Activated B cell treated with CpG ODN at 0.5 μM for 24 hours (primary cell): Measurements from ENCODE around the gene CTNNA2. TPM values are rescaled to one million over a fixed set of nuclear protein-coding genes. Genes with fewer than 3 reads are reported as not detected.

Experiments used
- ATAC-seq: fragments of 200-7000 bp; cut with Tn5 transposase; one replicate; pipeline ENCODE4 v1.10.0; 2021; ENCODE audit warnings: low read depth, mild to moderate bottlenecking, moderate library complexity
- CTCF ChIA-PET: fragments of 350-600 bp; sonication (Branson Sonifier 250); formaldehyde crosslinking; loops from one replicate; lab custom pipeline; 2021; ENCODE audit warnings: antibody characterized with exemption; lab: Charles Lee
- POLR2A ChIA-PET: fragments of 350-600 bp; sonication (Branson Sonifier 250); formaldehyde crosslinking; loops from one replicate; lab custom pipeline; 2021; ENCODE audit warnings: antibody characterized with exemption; lab: Charles Lee
- DNase-seq: peaks from one replicate; pipeline ENCODE4 v3.0.0; 2022
- H3K27ac Mint-ChIP-seq: one replicate; pipeline ENCODE4 v1.8.0; 2020; ENCODE audit warnings: mixed read lengths
- H3K27me3 Mint-ChIP-seq: one replicate; pipeline ENCODE4 v1.8.0; 2021; ENCODE audit warnings: mixed read lengths
- H3K36me3 Mint-ChIP-seq: one replicate; pipeline ENCODE4 v1.8.0; 2021; ENCODE audit warnings: low read depth, mixed read lengths
- H3K4me1 Mint-ChIP-seq: one replicate; pipeline ENCODE4 v1.8.0; 2021; ENCODE audit warnings: mixed read lengths
- H3K4me3 Mint-ChIP-seq: one replicate; pipeline ENCODE4 v1.8.0; 2020; ENCODE audit warnings: mild to moderate bottlenecking, mixed read lengths
- H3K9me3 Mint-ChIP-seq: one replicate; pipeline ENCODE4 v1.8.0; 2020; ENCODE audit warnings: mixed read lengths
- CTCF ChIP-seq: fragments of 200-600 bp; IDR thresholded peaks from one replicate; pipeline ENCODE4 v1.8.0; 2022; ENCODE audit warnings: antibody characterized with exemption, mild to moderate bottlenecking
- intact Hi-C: fragments of 100-400 bp; cut with micrococcal nuclease; formaldehyde crosslinking; loops from one replicate; pipeline ENCODE4 v1.15.1; 2024
- total RNA-seq: library from RNA; stranded (reverse); gene quantifications from 2 replicates; pipeline ENCODE4 v1.2.3, GENCODE V29; 2022

Gene CTNNA2
- total RNA-seq, 1 donor from 2014 or later = not detected

GRCh38 chr2:80340022-80340421 lies 827.2 kb downstream of the CTNNA2 start:
- H3K27ac Mint-ChIP-seq = no peak overlapping the region
- H3K36me3 Mint-ChIP-seq = no peaks in the 10 kb centered on the region
- H3K4me1 Mint-ChIP-seq = no peaks in the 10 kb centered on the region
- CTCF ChIA-PET = no interaction called here
- TF ChIP-seq CTCF = no peak
- DNase-seq (no peak), ATAC-seq (no peak)
- peaks cover 5% of the 10 kb centered on the region for H3K9me3 Mint-ChIP-seq
- no peaks in the 10 kb centered on the region for H3K27me3 Mint-ChIP-seq
- intact Hi-C loops = no loop called here
- no peak overlapping the region for H3K4me3 Mint-ChIP-seq
- POLR2A ChIA-PET = no interaction called here

- POLR2A ChIA-PET = no interaction called here
- no peaks in the 10 kb centered on the region for H3K27me3 Mint-ChIP-seq
- no peaks in the 10 kb centered on the region for H3K4me1 Mint-ChIP-seq
- H3K36me3 Mint-ChIP-seq = no peaks in the 10 kb centered on the region
- TF ChIP-seq CTCF = no peak
- CTCF ChIA-PET = no interaction called here
- H3K9me3 Mint-ChIP-seq = no peaks in the 10 kb centered on the region
- DNase-seq (no peak), ATAC-seq (no peak)
- no peak overlapping the region for H3K27ac Mint-ChIP-seq
- no peak overlapping the region for H3K4me3 Mint-ChIP-seq
- intact Hi-C loops = no loop called here
Measured at GRCh38 chr2:80348078-80348477, 835.2 kb downstream of the CTNNA2 start.

GRCh38 chr2:80348953-80349352 lies 836.1 kb downstream of the CTNNA2 start:
- POLR2A ChIA-PET = no interaction called here
- Mint-ChIP-seq H3K4me3 (no peak overlapping the region), H3K9me3 (no peaks in the 10 kb centered on the region), H3K36me3 (no peaks in the 10 kb centered on the region), H3K4me1 (no peaks in the 10 kb centered on the region), H3K27ac (no peak overlapping the region), H3K27me3 (no peaks in the 10 kb centered on the region)
- no peak for TF ChIP-seq CTCF
- intact Hi-C loops = no loop called here
- CTCF ChIA-PET = no interaction called here
- ATAC-seq (no peak), DNase-seq (no peak)

GRCh38 chr2:80351231-80351630 lies 838.4 kb downstream of the CTNNA2 start:
- intact Hi-C loops = no loop called here
- H3K4me3 Mint-ChIP-seq = no peak overlapping the region
- POLR2A ChIA-PET = no interaction called here
- no peak overlapping the region for H3K27ac Mint-ChIP-seq
- DNase-seq = no peak
- CTCF ChIA-PET = no interaction called here
- no peak for TF ChIP-seq CTCF
- no peak for ATAC-seq
- no peaks in the 10 kb centered on the region for H3K4me1 Mint-ChIP-seq
- no peaks in the 10 kb centered on the region for H3K27me3 Mint-ChIP-seq
- H3K9me3 Mint-ChIP-seq = no peaks in the 10 kb centered on the region
- H3K36me3 Mint-ChIP-seq = no peaks in the 10 kb centered on the region

GRCh38 chr2:80354858-80355257 lies 842.0 kb downstream of the CTNNA2 start:
- Mint-ChIP-seq H3K9me3 (no peaks in the 10 kb centered on the region), H3K4me3 (no peak overlapping the region), H3K27ac (no peak overlapping the region), H3K27me3 (no peaks in the 10 kb centered on the region), H3K36me3 (no peaks in the 10 kb centered on the region), H3K4me1 (no peaks in the 10 kb centered on the region)
- no peak for ATAC-seq
- ChIA-PET POLR2A (no interaction called here), CTCF (no interaction called here)
- no peak for TF ChIP-seq CTCF
- intact Hi-C loops = no loop called here
- DNase-seq = no peak
